Sigmoid colon (tissue), 4 donors: ENCODE results near the gene FNDC1.

ENCODE experiments used
- POLR2AphosphoS5 ChIP-seq, 4 donors: sonication (generic); formaldehyde crosslinking; IDR thresholded peaks; one replicate each; pipeline ENCODE4 v1.6.1; 2017; ENCODE audit warnings: antibody characterized with exemption in 4 of 4
- TF ChIP-seq, protein P1 (sequence below), 4 experiments: fragments of 450-650 bp in 3 of 4; fragments of 200-600 bp in 1 of 4; IDR thresholded peaks; one replicate each; pipeline ENCODE4 v1.5.1; 2016 to 2019; ENCODE audit warnings: antibody characterized with exemption in 4 of 4, mild to moderate bottlenecking in 3 of 4, moderate library complexity in 2 of 4

DNA sequence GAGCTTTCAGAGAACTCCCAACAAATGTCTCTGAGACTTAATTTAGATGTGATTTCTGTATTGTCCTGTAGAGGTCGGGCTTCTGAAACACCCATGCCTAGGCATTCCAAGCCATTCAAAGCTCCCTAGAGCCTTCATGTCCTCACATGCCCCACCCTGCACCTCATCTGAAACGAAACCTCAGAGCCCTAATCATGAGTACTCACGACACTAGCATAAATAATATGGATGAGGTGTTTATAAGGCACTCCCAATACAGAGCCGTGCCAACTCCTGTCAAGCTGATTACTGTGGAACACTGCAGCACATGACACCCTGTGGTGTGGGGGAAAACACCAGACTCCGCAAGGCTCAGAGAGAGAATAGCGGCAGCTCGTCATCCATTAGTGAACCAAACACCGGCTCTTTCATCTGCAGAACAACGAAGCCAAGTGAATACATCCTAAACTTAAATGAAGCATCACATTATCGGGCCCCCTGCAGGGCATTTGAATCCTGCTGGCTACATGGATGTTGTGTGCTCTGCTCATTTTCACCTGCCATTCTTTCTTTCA is 83.8 kb downstream of the FNDC1 start:
- TF ChIP-seq POLR2AphosphoS5 (IDR thresholded peaks at IDR 0.05), result peak in 3 of 4 donors; percentile 38 to 69 (median 47)
- TF ChIP-seq, protein P1, sequence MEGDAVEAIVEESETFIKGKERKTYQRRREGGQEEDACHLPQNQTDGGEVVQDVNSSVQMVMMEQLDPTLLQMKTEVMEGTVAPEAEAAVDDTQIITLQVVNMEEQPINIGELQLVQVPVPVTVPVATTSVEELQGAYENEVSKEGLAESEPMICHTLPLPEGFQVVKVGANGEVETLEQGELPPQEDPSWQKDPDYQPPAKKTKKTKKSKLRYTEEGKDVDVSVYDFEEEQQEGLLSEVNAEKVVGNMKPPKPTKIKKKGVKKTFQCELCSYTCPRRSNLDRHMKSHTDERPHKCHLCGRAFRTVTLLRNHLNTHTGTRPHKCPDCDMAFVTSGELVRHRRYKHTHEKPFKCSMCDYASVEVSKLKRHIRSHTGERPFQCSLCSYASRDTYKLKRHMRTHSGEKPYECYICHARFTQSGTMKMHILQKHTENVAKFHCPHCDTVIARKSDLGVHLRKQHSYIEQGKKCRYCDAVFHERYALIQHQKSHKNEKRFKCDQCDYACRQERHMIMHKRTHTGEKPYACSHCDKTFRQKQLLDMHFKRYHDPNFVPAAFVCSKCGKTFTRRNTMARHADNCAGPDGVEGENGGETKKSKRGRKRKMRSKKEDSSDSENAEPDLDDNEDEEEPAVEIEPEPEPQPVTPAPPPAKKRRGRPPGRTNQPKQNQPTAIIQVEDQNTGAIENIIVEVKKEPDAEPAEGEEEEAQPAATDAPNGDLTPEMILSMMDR (IDR thresholded peaks at IDR 0.05), result peak in 3 of 4 experiments; percentile 31 to 53 (median 34)
